A549 (cell line): Measurements from ENCODE around the gene SLC4A7. TPM values are rescaled to one million over a fixed set of nuclear protein-coding genes. Genes with fewer than 3 reads are reported as not detected.

Source experiments
- ATAC-seq, 2 experiments: fragments of 200-7000 bp in 1 of 2; fragments of >200 bp in 1 of 2; cut with Nextera tagmentation in 1 of 2; cut with Tn5 transposase in 1 of 2; 3 replicates each; pipeline versions ENCODE4 v1.8.0 to v1.9.1; 2018 to 2020; ENCODE audit warnings: mild to moderate bottlenecking in 1 of 2, moderate library complexity in 1 of 2
- CTCF ChIA-PET: fragments of 300-600 bp; sonication (Branson Sonifier 250); formaldehyde crosslinking; extraction: SDS; loops from one replicate; lab custom pipeline; 2021; ENCODE audit warnings: antibody characterized with exemption, inconsistent platforms; lab: Yijun Ruan, JAX
- POLR2A ChIA-PET: fragments of 350-600 bp; formaldehyde crosslinking; extraction: SDS; loops from one replicate; lab custom pipeline; 2021; ENCODE audit warnings: antibody characterized with exemption, inconsistent platforms; lab: Yijun Ruan, JAX
- DNase-seq, 2 experiments: peaks; one replicate each; pipeline versions ENCODE4 v3.0.0 to v3.0.0-alpha.2; 2011 to 2016; ENCODE audit warnings: low read depth in 1 of 2, low spot score in 1 of 2
- FAIRE-seq: peaks from 2 replicates; lab custom pipeline; 2011; peaks lifted over from hg19 to GRCh38; lab: Jason Lieb, UNC
- H3K27ac ChIP-seq, 2 experiments: fragments of >200 bp; sonication (Bioruptor Twin); formaldehyde crosslinking; 3 replicates each; pipeline ENCODE4 v1.5.1; 2016 to 2017
- H3K4me1 ChIP-seq: fragments of >200 bp; sonication (Bioruptor Twin); formaldehyde crosslinking; 3 replicates; pipeline ENCODE4 v1.6.1; 2016
- H3K4me2 ChIP-seq: fragments of >200 bp; sonication (Bioruptor Twin); formaldehyde crosslinking; 3 replicates; pipeline ENCODE4 v1.6.1; 2016
- H3K4me3 ChIP-seq: fragments of >200 bp; sonication (Bioruptor Twin); formaldehyde crosslinking; 3 replicates; pipeline ENCODE4 v1.5.1; 2016
- H3K9me3 ChIP-seq: fragments of >200 bp; sonication (Bioruptor Twin); formaldehyde crosslinking; 3 replicates; pipeline ENCODE4 v1.6.1; 2016
- BCL3 ChIP-seq: fragments of >200 bp; sonication (Bioruptor Twin); formaldehyde crosslinking; IDR thresholded peaks from 3 replicates; pipeline ENCODE4 v1.6.1; 2016
- BHLHE40 ChIP-seq: IDR thresholded peaks from 2 replicates; pipeline ENCODE4 v1.6.1; 2012; ENCODE audit warnings: low read depth, low read length, inconsistent platforms
- CBX8 ChIP-seq: fragments of 200-600 bp; sonication (generic); IDR thresholded peaks from 2 replicates; pipeline ENCODE4 v1.6.1; 2016
- CHD2 ChIP-seq: fragments of 150-350 bp; IDR thresholded peaks from 2 replicates; pipeline ENCODE4 v1.6.1; 2014; ENCODE audit warnings: low read length; ENCODE audit not compliant: partially characterized antibody
- EHF ChIP-seq: fragments of 250-450 bp; sonication (Bioruptor Pico); IDR thresholded peaks from 2 replicates; pipeline ENCODE4 v1.5.0; 2020; ENCODE audit warnings: mild to moderate bottlenecking
- EHMT2 ChIP-seq: fragments of 200-600 bp; sonication (generic); IDR thresholded peaks from 2 replicates; pipeline ENCODE4 v1.6.1; 2016; ENCODE audit warnings: antibody characterized with exemption, low read depth, mild to moderate bottlenecking, moderate library complexity
- GATA3 ChIP-seq: IDR thresholded peaks from 2 replicates; pipeline ENCODE4 v1.6.1; 2012; ENCODE audit warnings: borderline replicate concordance
- HDAC2 ChIP-seq: fragments of 200-600 bp; sonication (generic); IDR thresholded peaks from 2 replicates; pipeline ENCODE4 v1.6.1; 2016
- HOXA7 ChIP-seq: fragments of 250-450 bp; sonication (Bioruptor Pico); IDR thresholded peaks from 2 replicates; pipeline ENCODE4 v1.5.0; 2020; ENCODE audit warnings: mild to moderate bottlenecking, moderate library complexity
- HOXB13 ChIP-seq: fragments of 250-450 bp; sonication (Bioruptor Pico); IDR thresholded peaks from 2 replicates; pipeline ENCODE4 v1.5.0; 2020; ENCODE audit warnings: low read depth, mild to moderate bottlenecking, moderate library complexity
- JUNB ChIP-seq: fragments of >200 bp; sonication (Bioruptor Twin); formaldehyde crosslinking; IDR thresholded peaks from 2 replicates; pipeline ENCODE4 v1.6.1; 2016
- KDM1A ChIP-seq: fragments of 200-600 bp; sonication (generic); IDR thresholded peaks from 2 replicates; pipeline ENCODE4 v1.6.1; 2016; ENCODE audit warnings: low read depth, mild to moderate bottlenecking
- MAZ ChIP-seq: fragments of 150-350 bp; IDR thresholded peaks from 2 replicates; pipeline ENCODE4 v1.6.1; 2014; ENCODE audit warnings: antibody characterized with exemption, low read depth, low read length, borderline replicate concordance
- NFE2L2 ChIP-seq: fragments of 150-350 bp; conservative IDR thresholded peaks from 2 replicates; pipeline ENCODE4 v1.6.1; 2014; ENCODE audit warnings: low read length
- NR3C1 ChIP-seq: fragments of >200 bp; sonication (Bioruptor Twin); formaldehyde crosslinking; IDR thresholded peaks from 3 replicates; pipeline ENCODE4 v1.6.1; 2017
- RAD21 ChIP-seq, 2 experiments: fragments of >200 bp in 1 of 2; sonication (Bioruptor Twin) in 1 of 2; formaldehyde crosslinking in 1 of 2; IDR thresholded peaks in 1 of 2; conservative IDR thresholded peaks in 1 of 2; 2 replicates in 1 of 2; 3 replicates in 1 of 2; pipeline ENCODE4 v1.6.1; 2012 to 2018; ENCODE audit warnings: inconsistent platforms in 1 of 2
- RFX5 ChIP-seq: fragments of 450-650 bp; IDR thresholded peaks from 2 replicates; pipeline ENCODE4 v1.7.1; 2014; ENCODE audit warnings: antibody characterized with exemption, mild to moderate bottlenecking, moderate library complexity
- TFCP2L1 ChIP-seq: fragments of 250-450 bp; sonication (Bioruptor Pico); IDR thresholded peaks from 2 replicates; pipeline ENCODE4 v1.5.0; 2021; ENCODE audit warnings: mild to moderate bottlenecking
- TP53 ChIP-seq: fragments of 250-450 bp; sonication (Bioruptor Pico); IDR thresholded peaks from 2 replicates; pipeline ENCODE4 v1.5.0; 2021; ENCODE audit warnings: mild to moderate bottlenecking, moderate library complexity
- USF2 ChIP-seq: fragments of 450-650 bp; IDR thresholded peaks from 2 replicates; pipeline ENCODE4 v1.6.1; 2014; ENCODE audit warnings: antibody characterized with exemption
- ZFP36 ChIP-seq: fragments of 450-650 bp; IDR thresholded peaks from 2 replicates; pipeline ENCODE4 v1.6.1; 2014; ENCODE audit warnings: borderline replicate concordance; ENCODE audit not compliant: partially characterized antibody
- ZNF302 ChIP-seq: fragments of 250-450 bp; sonication (Bioruptor Pico); IDR thresholded peaks from 2 replicates; pipeline ENCODE4 v1.9.0; 2021; ENCODE audit warnings: inconsistent platforms, mild to moderate bottlenecking, moderate library complexity
- ZSCAN20 ChIP-seq: fragments of 250-450 bp; sonication (Bioruptor Pico); IDR thresholded peaks from 2 replicates; pipeline ENCODE4 v1.8.0; 2022; ENCODE audit warnings: mild to moderate bottlenecking, moderate library complexity
- WGBS: methylation state at CpG from one replicate; pipeline ENCODE4 v1.1.6; 2017; ENCODE audit errors: missing lambda C conversion rate; 5-methylcytosine and 5-hydroxymethylcytosine counted together
- polyA plus RNA-seq, 4 experiments: library from polyadenylated mRNA; depleted of rRNA in 3 of 4; stranded (reverse); fragments of >200 nt; fragmentation: RNase III in 1 of 4; extraction: RNeasy Plus Mini Kit Qiagen cat#74134 plus additional on column Dnase treatment in 1 of 4; gene quantifications; 2 replicates in 3 of 4; 3 replicates in 1 of 4; pipeline ENCODE4 v1.2.3, GENCODE V29; 2011 to 2017
- TF ChIP-seq, protein P1 (sequence below): IDR thresholded peaks from 2 replicates; pipeline ENCODE4 v1.6.1; 2012
- TF ChIP-seq, protein P2 (sequence below): IDR thresholded peaks from 2 replicates; pipeline ENCODE4 v1.6.1; 2012; ENCODE audit warnings: low read depth, borderline replicate concordance
- TF ChIP-seq, protein P3 (sequence below): fragments of 250-450 bp; sonication (Bioruptor Pico); IDR thresholded peaks from 2 replicates; pipeline ENCODE4 v1.5.0; 2020; ENCODE audit warnings: low read depth, mild to moderate bottlenecking, moderate library complexity
- TF ChIP-seq, protein P4 (sequence below): fragments of 150-350 bp; IDR thresholded peaks from 2 replicates; pipeline ENCODE4 v1.6.1; 2014; ENCODE audit warnings: low read depth, mild to moderate bottlenecking, low read length

The SLC4A7 gene
- polyA plus RNA-seq, 2 of the 4 experiments (the other 2 are of a cell fraction) = 35.1 to 70.2 TPM

DNA sequence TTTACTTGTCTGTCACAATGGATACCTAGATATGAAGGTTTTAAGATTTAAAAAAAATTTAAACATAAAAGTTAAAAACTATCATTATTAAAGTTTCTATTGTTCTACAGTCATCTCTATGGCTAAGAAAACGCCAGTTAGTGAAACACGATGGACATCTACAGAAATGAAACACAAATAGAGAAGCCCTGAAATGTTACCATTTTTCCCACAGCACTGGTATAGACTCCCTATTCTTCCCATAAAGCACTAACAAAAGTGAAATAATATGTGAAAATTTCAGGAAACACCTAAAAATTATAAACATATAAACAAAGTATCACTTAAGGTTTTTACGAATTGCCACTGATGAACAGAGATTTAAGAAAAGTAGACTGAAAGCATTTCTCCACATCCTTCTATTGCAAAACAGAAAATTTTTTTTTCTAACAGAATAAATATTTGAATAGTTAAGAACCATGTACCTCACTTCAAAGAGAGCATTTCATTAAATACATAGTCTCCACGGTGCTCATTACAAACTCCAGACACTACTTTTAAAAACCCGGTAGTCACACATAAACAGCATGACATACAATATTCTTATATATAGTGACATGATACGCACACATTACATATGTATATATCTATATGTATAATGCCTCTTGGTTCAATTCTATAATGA lies 107.9 kb downstream of the SLC4A7 start:
- TF ChIP-seq, protein P1, sequence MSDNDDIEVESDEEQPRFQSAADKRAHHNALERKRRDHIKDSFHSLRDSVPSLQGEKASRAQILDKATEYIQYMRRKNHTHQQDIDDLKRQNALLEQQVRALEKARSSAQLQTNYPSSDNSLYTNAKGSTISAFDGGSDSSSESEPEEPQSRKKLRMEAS = no peak
- TF ChIP-seq TFCP2L1 (CRISPR knock-in tag) (no peak), RAD21 (conservative IDR thresholded peaks at IDR 0.05 in 1 of 2, IDR thresholded peaks at IDR 0.05 in 1 of 2) (no peak), BHLHE40 (no peak), MAZ (no peak), GATA3 (no peak)
- TF ChIP-seq, protein P2, sequence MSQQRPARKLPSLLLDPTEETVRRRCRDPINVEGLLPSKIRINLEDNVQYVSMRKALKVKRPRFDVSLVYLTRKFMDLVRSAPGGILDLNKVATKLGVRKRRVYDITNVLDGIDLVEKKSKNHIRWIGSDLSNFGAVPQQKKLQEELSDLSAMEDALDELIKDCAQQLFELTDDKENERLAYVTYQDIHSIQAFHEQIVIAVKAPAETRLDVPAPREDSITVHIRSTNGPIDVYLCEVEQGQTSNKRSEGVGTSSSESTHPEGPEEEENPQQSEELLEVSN = no peak
- WGBS = 65% methylated on average over 6 of the region's 6 CpGs
- ChIA-PET CTCF (interaction anchor here (0.7 kb wide), 1 partner anchor 46 kb away, joined by 3 read pairs; no protein-coding TSS in a partner anchor), POLR2A (no interaction called here)
- H3K4me3 ChIP-seq = no peak overlapping the region
- no peak overlapping the region for H3K27ac ChIP-seq
- H3K9me3 ChIP-seq = no peaks in the 10 kb centered on the region
- H3K4me1 ChIP-seq = peaks cover 8% of the 10 kb centered on the region; the same call in 2 of the 3 replicates
- DNase-seq (no peak), ATAC-seq (no peak), FAIRE-seq (peak; percentile 51)
- H3K4me2 ChIP-seq = no peak overlapping the region

DNA sequence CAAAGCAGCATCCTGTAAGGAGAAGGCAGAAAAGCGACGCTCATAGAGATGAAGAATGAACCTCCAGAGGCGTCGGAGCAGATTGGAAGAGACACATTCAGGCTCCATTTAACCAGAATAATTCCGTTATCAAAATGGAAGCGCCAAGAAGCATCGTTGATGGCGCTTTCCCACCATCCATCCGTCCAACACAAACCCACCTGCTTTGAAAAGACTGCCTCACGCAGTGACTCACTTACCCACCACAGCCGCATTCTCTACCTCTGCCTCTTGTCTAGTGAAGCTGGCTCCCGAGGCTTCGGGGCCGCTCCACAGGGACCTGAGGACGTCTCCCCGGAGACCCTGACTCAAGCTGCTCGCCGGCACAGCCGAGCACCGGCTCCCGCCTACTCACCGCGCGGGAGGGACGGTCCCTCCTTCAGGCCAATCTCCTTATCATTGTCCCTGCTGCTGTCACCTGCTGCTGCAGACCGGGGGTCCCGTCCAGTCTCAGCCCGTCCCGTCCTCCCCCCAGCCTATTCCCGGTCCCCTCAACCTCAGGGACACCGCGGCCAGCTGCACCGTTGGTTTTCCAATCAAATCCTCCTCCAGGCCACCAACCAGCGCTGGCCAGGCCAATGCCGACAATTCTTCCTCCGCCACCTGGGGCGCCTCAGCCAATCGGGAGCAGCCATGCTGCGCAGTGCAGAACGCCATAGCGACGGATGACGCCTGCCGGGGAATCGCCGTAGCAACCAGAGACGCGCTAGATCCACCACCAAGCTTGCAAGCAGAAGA lies 115.2 kb downstream of the SLC4A7 start, which contains the start of gene NEK10:
NEK10 (minus strand) TSS at position 553 of the 777 bp plus-strand sequence. CDS start 16,501 bp downstream, outside the sequence.
- DNase-seq (peak; percentile 75 to 78), FAIRE-seq (no peak), ATAC-seq (peak; percentile 95 to 96)
- 74% methylated on average over 43 of the region's 48 CpGs for WGBS
- Histone ChIP-seq H3K4me1 (no peaks in the 10 kb centered on the region), H3K4me3 (peak within 1 kb of the TSS; percentile 44), H3K27ac (no peak within 1 kb of the TSS), H3K4me2 (peak within 1 kb of the TSS; percentile 68), H3K9me3 (no peaks in the 10 kb centered on the region)
- TF ChIP-seq USF2 (0 out of 2 replicates have a peak, but pooled peaks have one; percentile 8), CBX8 (no peak), ZFP36 (no peak), RFX5 (peak; percentile 86)
- ChIA-PET CTCF (interaction anchor here (0.8 to 2.0 kb wide), 4 partner anchors 9 to 235 kb away, joined by 3 to 6 read pairs (median 4); no protein-coding TSS in a partner anchor), POLR2A (interaction anchor here (1.4 kb wide), 1 partner anchor 264 kb away, joined by 3 read pairs; no protein-coding TSS in a partner anchor)

- H3K4me1 ChIP-seq = peaks cover 4% of the 10 kb centered on the region
- no peak overlapping the region for H3K4me2 ChIP-seq
- no peak overlapping the region for H3K27ac ChIP-seq
- CTCF ChIA-PET = interaction anchor here (0.6 to 2.5 kb wide), 3 partner anchors 14 to 315 kb away, joined by 3 to 14 read pairs (median 4); no protein-coding TSS in a partner anchor
- POLR2A ChIA-PET = no interaction called here
- no peak for ATAC-seq
- 94% methylated on average over 1 of the region's 1 CpG for WGBS
- no peaks in the 10 kb centered on the region for H3K9me3 ChIP-seq
- H3K4me3 ChIP-seq = no peak overlapping the region
- no peak for DNase-seq
- FAIRE-seq = no peak
- TF ChIP-seq CHD2 (no peak), JUNB (no peak), TP53 (CRISPR knock-in tag) (no peak), KDM1A (no peak), HOXA7 (CRISPR knock-in tag) (no peak), BCL3 (no peak), NFE2L2 (no peak), EHMT2 (no peak), ZNF302 (CRISPR knock-in tag) (no peak), EHF (no peak), HDAC2 (no peak), HOXB13 (CRISPR knock-in tag) (no peak), NR3C1 (no peak), ZSCAN20 (CRISPR knock-in tag) (no peak)
- TF ChIP-seq, protein P3, sequence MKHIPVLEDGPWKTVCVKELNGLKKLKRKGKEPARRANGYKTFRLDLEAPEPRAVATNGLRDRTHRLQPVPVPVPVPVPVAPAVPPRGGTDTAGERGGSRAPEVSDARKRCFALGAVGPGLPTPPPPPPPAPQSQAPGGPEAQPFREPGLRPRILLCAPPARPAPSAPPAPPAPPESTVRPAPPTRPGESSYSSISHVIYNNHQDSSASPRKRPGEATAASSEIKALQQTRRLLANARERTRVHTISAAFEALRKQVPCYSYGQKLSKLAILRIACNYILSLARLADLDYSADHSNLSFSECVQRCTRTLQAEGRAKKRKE = no peak
- TF ChIP-seq, protein P4, sequence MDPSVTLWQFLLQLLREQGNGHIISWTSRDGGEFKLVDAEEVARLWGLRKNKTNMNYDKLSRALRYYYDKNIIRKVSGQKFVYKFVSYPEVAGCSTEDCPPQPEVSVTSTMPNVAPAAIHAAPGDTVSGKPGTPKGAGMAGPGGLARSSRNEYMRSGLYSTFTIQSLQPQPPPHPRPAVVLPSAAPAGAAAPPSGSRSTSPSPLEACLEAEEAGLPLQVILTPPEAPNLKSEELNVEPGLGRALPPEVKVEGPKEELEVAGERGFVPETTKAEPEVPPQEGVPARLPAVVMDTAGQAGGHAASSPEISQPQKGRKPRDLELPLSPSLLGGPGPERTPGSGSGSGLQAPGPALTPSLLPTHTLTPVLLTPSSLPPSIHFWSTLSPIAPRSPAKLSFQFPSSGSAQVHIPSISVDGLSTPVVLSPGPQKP = no peak
Measured at GRCh38 chr3:27366062-27366591, 118.1 kb downstream of the SLC4A7 start.
